Activated T-cell treated with anti-CD3 and anti-CD28 coated beads, Interleukin-2, amount 50 U/mL, for 48 hours (primary cell): Measurements from ENCODE around the gene TGFBRAP1.
"Not testable (repeated sequence)": the region's sequence is repeated elsewhere in the genome, so short reads cannot be mapped to it uniquely, and the experiment has no call there.

ENCODE experiments used
- DNase-seq, 2 experiments: peaks; one replicate each; pipeline ENCODE4 v3.0.0-alpha.2; 2020

Gene TGFBRAP1

GRCh38 chr2:105357122-105357521 is 27.6 kb upstream of the TGFBRAP1 start:
- DNase-seq = no peak

- no peak for DNase-seq
Measured at GRCh38 chr2:105344704-105345345, 15.3 kb upstream of the TGFBRAP1 start.

- DNase-seq = no peak
Measured at GRCh38 chr2:105339414-105339813, 9.9 kb upstream of the TGFBRAP1 start.

GRCh38 chr2:105338020-105338385 is 8.5 kb upstream of the TGFBRAP1 start:
- no peak for DNase-seq

- DNase-seq = peak; percentile 93 to 94
Measured at GRCh38 chr2:105337122-105338019, 7.8 kb upstream of the TGFBRAP1 start, which contains the start of gene C2orf49. C2orf49 (plus strand) TSS chr2:105337540; CDS start chr2:105337588, 48 bp downstream.

GRCh38 chr2:105336786-105337121 is 7.2 kb upstream of the TGFBRAP1 start:
- DNase-seq = no peak

- DNase-seq = no peak
Measured at GRCh38 chr2:105335469-105335868, 5.9 kb upstream of the TGFBRAP1 start.

GRCh38 chr2:105334211-105334610 is 4.7 kb upstream of the TGFBRAP1 start:
- no peak for DNase-seq

- DNase-seq = peak; percentile 41 to 42
Measured at GRCh38 chr2:105330681-105331375, 1.3 kb upstream of the TGFBRAP1 start.

- DNase-seq = peak; percentile 44 to 48
Measured at GRCh38 chr2:105329197-105329554, 359 bp downstream of the TGFBRAP1 start.

GRCh38 chr2:105328281-105329196 is 996 bp downstream of the TGFBRAP1 start:
- DNase-seq = peak; percentile 48

GRCh38 chr2:105327690-105328089 is 1.8 kb downstream of the TGFBRAP1 start:
- DNase-seq = no peak

- not testable (repeated sequence) for DNase-seq
Measured at GRCh38 chr2:105327271-105327670, 2.3 kb downstream of the TGFBRAP1 start.

- no peak for DNase-seq
Measured at GRCh38 chr2:105325389-105325963, 4.1 kb downstream of the TGFBRAP1 start.

GRCh38 chr2:105324732-105325131 is 4.8 kb downstream of the TGFBRAP1 start:
- DNase-seq = no peak

GRCh38 chr2:105324101-105324500 is 5.4 kb downstream of the TGFBRAP1 start:
- no peak for DNase-seq

- no peak for DNase-seq
Measured at GRCh38 chr2:105323111-105323510, 6.4 kb downstream of the TGFBRAP1 start.

- DNase-seq = no peak
Measured at GRCh38 chr2:105321875-105322646, 7.5 kb downstream of the TGFBRAP1 start.

GRCh38 chr2:105320651-105321215 is 8.8 kb downstream of the TGFBRAP1 start:
- DNase-seq = no peak

GRCh38 chr2:105317937-105318336 is 11.6 kb downstream of the TGFBRAP1 start:
- no peak for DNase-seq

- no peak for DNase-seq
Measured at GRCh38 chr2:105315314-105315713, 14.2 kb downstream of the TGFBRAP1 start.
